AG10803 (cell line): ENCODE results near the gene FGF18.

Experiments
- DNase-seq: peaks from one replicate; pipeline ENCODE4 v3.0.0; 2010; ENCODE audit warnings: low read depth
- H3K4me3 ChIP-seq: 2 replicates; pipeline ENCODE4 v1.5.1; 2011; ENCODE audit warnings: mild to moderate bottlenecking, low read length, control low read depth
- TF ChIP-seq, protein P1 (sequence below): conservative IDR thresholded peaks from 2 replicates; pipeline ENCODE4 v1.5.1; 2011; ENCODE audit warnings: mild to moderate bottlenecking, low read length, control low read depth, inconsistent platforms

The FGF18 gene

DNA sequence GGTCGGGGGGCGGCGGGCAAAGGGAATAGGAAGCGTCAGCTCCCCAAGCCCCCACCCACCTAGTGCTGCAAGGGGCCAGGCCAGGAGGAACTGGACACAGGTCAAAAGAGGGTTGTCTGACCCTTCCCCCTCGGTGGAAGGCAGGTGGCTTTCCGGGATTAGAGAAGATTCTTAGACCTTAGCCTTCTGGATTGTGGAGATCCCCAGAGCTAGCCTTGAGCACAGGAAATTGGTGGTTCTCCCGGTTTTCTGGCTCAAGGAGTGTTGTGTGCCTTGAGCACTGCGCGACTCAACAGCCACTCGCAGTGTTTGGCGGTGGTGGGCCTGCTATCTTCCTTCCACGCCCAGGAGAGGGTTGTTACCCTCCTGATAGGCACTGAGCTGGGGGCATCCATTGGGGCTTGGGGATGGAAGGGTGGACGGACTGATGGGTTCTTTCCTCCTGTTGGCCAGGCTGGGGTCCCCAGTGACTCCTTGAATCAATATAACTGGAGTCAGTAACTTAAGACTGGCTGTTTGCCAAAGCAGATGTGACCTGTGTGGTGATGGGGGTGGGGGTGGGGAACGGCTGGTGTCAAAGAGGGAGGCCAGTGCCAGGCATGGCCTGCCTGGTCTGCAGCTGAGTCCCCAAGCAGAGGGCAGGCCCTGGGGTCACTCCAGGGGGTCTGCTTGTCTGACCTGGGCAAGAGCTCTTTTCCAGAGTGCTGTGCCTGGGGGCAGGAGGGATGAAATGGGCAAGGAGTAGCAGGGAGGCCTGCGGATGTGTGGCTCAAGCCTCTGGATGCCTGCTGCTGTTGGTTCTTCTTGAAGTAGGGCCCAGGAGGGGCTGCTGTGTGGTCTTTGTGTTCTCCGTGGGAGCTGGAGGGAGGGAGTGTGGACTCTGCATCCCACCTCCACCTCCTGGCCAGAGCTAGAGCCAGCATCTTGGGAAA is 2.1 kb downstream of the FGF18 start:
- H3K4me3 ChIP-seq = no peak overlapping the region
- no peak for DNase-seq
- TF ChIP-seq, protein P1, sequence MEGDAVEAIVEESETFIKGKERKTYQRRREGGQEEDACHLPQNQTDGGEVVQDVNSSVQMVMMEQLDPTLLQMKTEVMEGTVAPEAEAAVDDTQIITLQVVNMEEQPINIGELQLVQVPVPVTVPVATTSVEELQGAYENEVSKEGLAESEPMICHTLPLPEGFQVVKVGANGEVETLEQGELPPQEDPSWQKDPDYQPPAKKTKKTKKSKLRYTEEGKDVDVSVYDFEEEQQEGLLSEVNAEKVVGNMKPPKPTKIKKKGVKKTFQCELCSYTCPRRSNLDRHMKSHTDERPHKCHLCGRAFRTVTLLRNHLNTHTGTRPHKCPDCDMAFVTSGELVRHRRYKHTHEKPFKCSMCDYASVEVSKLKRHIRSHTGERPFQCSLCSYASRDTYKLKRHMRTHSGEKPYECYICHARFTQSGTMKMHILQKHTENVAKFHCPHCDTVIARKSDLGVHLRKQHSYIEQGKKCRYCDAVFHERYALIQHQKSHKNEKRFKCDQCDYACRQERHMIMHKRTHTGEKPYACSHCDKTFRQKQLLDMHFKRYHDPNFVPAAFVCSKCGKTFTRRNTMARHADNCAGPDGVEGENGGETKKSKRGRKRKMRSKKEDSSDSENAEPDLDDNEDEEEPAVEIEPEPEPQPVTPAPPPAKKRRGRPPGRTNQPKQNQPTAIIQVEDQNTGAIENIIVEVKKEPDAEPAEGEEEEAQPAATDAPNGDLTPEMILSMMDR = no peak

DNA sequence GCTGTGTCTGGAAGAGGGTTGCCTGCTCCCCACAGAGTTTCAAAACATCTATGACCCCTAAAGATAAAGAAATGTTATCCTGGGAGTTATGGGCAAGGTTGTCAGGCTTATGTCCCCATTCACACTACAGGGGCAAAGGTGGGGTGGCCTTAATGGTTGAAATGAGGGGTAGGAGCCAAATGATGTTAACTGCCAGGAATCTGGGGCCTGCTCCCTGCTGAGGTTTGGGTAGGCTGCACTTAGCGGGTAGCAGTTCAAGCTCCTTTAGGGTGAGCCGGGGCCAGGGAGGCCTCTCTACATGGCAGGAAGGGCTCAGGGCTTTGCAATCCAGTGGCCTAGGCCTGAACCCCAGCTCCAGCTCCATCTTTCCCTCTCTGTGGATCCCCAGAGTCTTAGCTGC is 3.0 kb downstream of the FGF18 start:
- no peak overlapping the region for H3K4me3 ChIP-seq
- TF ChIP-seq, protein P1 = no peak
- DNase-seq = no peak

DNA sequence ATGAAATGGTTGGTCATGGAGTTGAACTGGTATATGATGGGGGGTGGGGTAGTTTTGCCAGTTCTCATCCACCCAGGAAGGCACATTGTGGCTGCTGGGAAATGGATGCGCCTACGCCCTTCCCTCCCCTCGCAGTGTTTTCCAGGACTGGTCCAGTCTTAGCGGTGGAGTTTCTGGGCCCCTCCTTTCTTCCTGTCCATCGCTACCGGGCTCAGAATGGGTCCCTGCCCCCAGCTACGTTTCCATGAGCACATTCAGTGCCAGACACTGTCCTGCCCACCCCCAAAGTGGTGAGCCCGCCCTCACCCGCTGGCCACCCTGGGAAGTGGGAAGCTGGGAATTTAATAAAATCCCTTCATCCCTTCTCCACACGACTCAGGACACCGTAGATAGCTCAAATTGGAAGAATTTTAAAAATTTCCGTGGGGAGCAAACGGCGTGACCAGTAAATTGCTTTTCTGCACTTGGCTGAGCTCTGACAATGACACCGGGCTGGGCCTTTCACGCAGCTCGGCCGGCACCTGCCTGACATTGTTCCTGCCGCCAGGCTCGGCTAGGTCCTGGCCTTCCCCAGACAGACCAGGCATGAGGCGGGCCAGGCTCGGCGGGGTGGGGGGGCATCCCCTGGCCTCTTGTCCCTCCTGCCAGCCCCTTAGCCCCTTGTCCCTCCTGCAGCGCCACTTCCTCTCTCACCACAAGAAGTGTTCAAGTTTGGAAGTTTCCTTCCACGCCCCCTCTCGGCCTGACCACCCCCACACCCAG is 3.6 kb downstream of the FGF18 start:
- TF ChIP-seq, protein P1 = no peak
- DNase-seq = no peak
- no peak overlapping the region for H3K4me3 ChIP-seq

DNA sequence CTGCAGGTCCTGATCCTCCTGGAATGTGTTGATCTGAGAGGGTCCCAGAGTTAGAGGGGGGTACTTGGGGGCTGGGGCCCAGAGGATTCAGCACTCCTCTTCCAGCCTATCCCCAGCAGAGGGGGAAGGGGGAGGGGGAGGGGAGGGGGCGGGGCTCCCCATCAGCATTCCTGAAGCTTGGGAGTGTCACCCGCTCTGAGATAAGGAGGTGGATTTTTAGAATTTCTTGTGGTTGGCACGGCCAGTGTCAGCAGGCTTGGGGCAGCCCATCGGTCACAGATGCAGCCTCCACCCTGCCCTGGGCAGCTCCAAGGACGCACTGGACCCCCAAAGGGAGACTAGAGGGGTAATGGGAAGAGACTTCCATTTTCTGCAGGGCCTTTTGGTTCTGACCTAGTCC is 5.3 kb downstream of the FGF18 start:
- H3K4me3 ChIP-seq = no peak overlapping the region
- no peak for DNase-seq
- TF ChIP-seq, protein P1 = no peak

DNA sequence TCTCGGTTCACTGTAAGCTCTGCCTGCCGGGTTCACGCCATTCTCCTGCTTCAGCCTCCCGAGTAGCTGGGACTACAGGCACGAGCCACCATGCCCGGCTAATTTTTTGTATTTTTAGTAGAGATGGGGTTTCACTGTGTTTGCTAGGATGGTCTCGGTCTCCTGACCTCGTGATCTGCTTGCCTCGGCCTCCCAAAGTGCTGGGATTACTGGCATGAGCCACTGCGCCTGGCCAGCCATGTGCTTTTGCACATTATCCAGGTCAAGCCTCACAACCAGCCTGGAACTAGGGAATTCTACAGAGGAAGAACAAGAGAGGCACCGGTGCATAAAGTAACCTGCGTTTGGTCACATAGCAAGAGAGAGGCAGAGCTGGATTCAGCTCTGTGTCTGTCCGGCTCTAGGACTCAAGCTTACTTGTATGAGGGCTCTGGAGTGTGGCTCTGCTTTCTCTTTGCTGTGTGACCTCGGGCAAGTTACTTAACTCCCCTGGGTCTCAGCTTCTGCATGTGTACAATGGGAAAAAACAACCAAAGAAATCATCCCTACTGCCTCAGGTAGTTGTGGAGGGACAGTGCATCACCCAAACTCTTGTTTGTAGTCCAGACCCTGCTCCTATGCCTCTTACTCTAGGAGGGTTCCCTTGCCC is 6.3 kb downstream of the FGF18 start:
- TF ChIP-seq, protein P1 = no peak
- no peak for DNase-seq

DNA sequence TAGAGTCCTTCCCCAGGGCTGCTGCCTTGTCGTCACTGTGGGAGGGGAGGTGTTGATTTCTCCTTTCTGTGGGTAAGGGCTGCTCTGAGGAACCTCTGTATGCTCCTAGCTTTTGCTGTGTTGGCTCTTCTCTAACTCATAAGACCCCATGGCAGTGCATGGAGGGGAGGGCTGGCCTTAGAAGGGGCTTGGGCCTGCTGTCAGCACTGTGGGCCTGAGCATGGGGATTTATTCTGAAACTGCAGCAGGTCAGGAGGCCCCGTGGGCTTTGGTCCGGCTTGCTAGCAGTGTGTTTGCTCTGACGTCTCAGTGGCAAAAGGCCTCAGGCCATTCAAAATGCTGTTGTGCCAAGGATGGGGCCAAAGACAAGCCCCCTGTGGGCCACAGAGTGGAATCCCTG is 6.8 kb downstream of the FGF18 start:
- DNase-seq = no peak
- TF ChIP-seq, protein P1 = no peak
- no peak overlapping the region for H3K4me3 ChIP-seq

More for the DNA sequence above, 6.3 kb downstream of the FGF18 start:
- no peak overlapping the region for H3K4me3 ChIP-seq
